ENCODE data around the gene SLC8A1. TPM values are rescaled to one million over a fixed set of nuclear protein-coding genes. Genes with fewer than 3 reads are reported as not detected.

Gene SLC8A1
- total RNA-seq, 1 experiment from 2014 or later, result 0.43 TPM

DNA sequence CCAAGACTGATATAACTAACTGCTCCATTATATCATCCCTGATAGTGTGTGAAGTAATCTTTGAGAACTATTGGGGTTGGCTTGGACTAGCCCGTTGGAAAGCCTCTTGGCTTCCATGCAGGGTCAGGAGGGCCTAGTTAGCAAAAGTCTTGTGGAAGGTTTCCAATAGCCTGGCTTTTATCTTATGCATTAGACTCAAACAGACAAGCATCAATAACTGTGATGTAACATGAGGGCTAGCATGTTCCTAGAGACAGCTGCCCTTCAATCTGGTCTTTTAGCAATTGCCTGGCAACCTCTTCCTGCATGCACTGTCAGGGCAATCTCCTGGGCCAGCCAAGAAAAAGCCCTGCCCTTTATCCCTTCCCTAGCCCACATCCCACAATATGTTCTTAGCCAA is 18.2 kb downstream of the SLC8A1 start:
- no TSS peak for BruUV-seq (replicated peaks)
- DNase-seq, result no peak
- Mint-ChIP-seq H3K9me3 (ENCODE audit: unreplicated experiment) (no peaks in the 10 kb centered on the region), H3K4me3 (ENCODE audit: unreplicated experiment) (no peak overlapping the region), H3K4me1 (ENCODE audit: low read depth, unreplicated experiment) (peaks cover 6% of the 10 kb centered on the region), H3K27ac (ENCODE audit: unreplicated experiment) (no peak overlapping the region), H3K36me3 (ENCODE audit: insufficient read depth, unreplicated experiment) (no peaks in the 10 kb centered on the region), H3K27me3 (ENCODE audit: insufficient read depth, unreplicated experiment) (peaks cover 8% of the 10 kb centered on the region)
- Histone ChIP-seq H3K27me3 (replicated peaks; ENCODE audit: control insufficient read depth, insufficient read depth, low read length) (no peaks in the 10 kb centered on the region), H3K9me3 (no peaks in the 10 kb centered on the region), H3K36me3 (ENCODE audit: control insufficient read depth, insufficient read depth, low read length) (no peaks in the 10 kb centered on the region), H3K4me3 (ENCODE audit: low read depth, low read length) (no peak overlapping the region), H3K4me1 (no peaks in the 10 kb centered on the region)
- TF ChIP-seq, protein P1, sequence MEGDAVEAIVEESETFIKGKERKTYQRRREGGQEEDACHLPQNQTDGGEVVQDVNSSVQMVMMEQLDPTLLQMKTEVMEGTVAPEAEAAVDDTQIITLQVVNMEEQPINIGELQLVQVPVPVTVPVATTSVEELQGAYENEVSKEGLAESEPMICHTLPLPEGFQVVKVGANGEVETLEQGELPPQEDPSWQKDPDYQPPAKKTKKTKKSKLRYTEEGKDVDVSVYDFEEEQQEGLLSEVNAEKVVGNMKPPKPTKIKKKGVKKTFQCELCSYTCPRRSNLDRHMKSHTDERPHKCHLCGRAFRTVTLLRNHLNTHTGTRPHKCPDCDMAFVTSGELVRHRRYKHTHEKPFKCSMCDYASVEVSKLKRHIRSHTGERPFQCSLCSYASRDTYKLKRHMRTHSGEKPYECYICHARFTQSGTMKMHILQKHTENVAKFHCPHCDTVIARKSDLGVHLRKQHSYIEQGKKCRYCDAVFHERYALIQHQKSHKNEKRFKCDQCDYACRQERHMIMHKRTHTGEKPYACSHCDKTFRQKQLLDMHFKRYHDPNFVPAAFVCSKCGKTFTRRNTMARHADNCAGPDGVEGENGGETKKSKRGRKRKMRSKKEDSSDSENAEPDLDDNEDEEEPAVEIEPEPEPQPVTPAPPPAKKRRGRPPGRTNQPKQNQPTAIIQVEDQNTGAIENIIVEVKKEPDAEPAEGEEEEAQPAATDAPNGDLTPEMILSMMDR (IDR thresholded peaks at IDR 0.05; ENCODE audit: insufficient read depth in 1 of 2, low read depth in 1 of 2, low read length in 1 of 2, severe bottlenecking in 1 of 2, unreplicated experiment in 1 of 2), result no peak
- intact Hi-C loops (cut with micrococcal nuclease; ENCODE audit: unreplicated experiment), result no loop called here
- POLR2A ChIA-PET, result no interaction called here
- CTCF ChIA-PET, result interaction anchor here (0.6 kb wide), 1 partner anchor 16 kb away, joined by 3 read pairs; no protein-coding TSS in a partner anchor

DNA sequence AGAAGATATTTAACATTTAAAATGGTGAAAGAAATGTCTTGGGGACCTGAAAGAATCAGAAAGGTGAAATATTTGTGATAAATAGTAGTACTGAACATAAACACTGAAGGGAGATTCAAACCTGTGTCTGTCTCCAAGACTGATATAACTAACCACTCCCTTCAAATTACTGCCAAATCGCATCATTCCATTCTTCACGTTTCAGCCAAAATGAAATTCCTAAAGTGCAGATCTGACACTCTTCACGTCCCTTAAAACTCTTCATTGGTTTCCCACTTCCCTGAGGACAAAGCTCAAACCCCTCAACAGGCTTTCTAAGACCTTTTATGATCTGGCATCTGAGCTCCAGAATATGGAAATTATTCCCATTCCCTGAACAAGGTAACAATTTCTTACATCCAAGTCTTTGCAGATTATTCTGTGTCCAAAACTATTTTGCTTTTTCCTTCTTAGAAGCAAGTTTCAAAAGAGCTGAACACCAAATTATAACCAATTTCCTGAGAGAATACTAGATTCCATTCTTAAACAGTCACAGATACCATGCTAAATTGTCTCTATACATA is 18.9 kb downstream of the SLC8A1 start:
- H3K4me3 ChIP-seq (ENCODE audit: low read depth, low read length), result no peak overlapping the region
- Mint-ChIP-seq H3K27ac (ENCODE audit: unreplicated experiment) (no peak overlapping the region), H3K27me3 (ENCODE audit: insufficient read depth, unreplicated experiment) (peaks cover 3% of the 10 kb centered on the region), H3K9me3 (ENCODE audit: unreplicated experiment) (no peaks in the 10 kb centered on the region), H3K4me1 (ENCODE audit: low read depth, unreplicated experiment) (peaks cover 6% of the 10 kb centered on the region), H3K4me3 (ENCODE audit: unreplicated experiment) (no peak overlapping the region), H3K36me3 (ENCODE audit: insufficient read depth, unreplicated experiment) (no peaks in the 10 kb centered on the region)
- ChIA-PET POLR2A (no interaction called here), CTCF (interaction anchor here (0.6 kb wide), 1 partner anchor 16 kb away, joined by 3 read pairs; no protein-coding TSS in a partner anchor)
- TF ChIP-seq, protein P1 (IDR thresholded peaks at IDR 0.05; ENCODE audit: insufficient read depth in 1 of 2, low read depth in 1 of 2, low read length in 1 of 2, severe bottlenecking in 1 of 2, unreplicated experiment in 1 of 2), result no peak
- no peaks in the 10 kb centered on the region for H3K36me3 ChIP-seq (ENCODE audit: control insufficient read depth, insufficient read depth, low read length)
- no peaks in the 10 kb centered on the region for H3K9me3 ChIP-seq
- intact Hi-C loops (cut with micrococcal nuclease; ENCODE audit: unreplicated experiment), result no loop called here
- no TSS peak for BruUV-seq (replicated peaks)
- H3K4me1 ChIP-seq, result no peaks in the 10 kb centered on the region
- H3K27me3 ChIP-seq (replicated peaks; ENCODE audit: control insufficient read depth, insufficient read depth, low read length), result no peaks in the 10 kb centered on the region
- no peak for DNase-seq

DNA sequence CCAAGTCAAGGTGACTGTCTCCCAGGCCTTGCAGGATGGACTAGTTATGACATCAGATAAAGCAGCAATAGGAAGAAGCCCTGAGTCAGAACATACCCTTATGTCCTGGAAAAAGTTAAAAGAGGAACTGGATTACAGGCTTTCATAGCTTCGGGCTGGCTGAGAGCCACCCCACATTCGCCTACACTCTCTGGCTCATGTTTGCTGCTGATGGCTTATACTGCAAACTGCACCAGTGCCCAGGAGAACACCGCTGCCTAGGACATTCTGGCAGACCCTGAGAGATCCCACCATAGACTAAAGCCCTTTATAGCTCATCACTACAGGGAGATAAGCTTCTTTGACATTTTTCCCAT is 20.3 kb downstream of the SLC8A1 start:
- peaks cover 6% of the 10 kb centered on the region for H3K4me1 Mint-ChIP-seq (ENCODE audit: low read depth, unreplicated experiment)
- intact Hi-C loops (cut with micrococcal nuclease; ENCODE audit: unreplicated experiment), result no loop called here
- no peaks in the 10 kb centered on the region for H3K27me3 Mint-ChIP-seq (ENCODE audit: insufficient read depth, unreplicated experiment)
- TF ChIP-seq, protein P1 (IDR thresholded peaks at IDR 0.05; ENCODE audit: insufficient read depth in 1 of 2, low read depth in 1 of 2, low read length in 1 of 2, severe bottlenecking in 1 of 2, unreplicated experiment in 1 of 2), result no peak
- no peak overlapping the region for H3K27ac Mint-ChIP-seq (ENCODE audit: unreplicated experiment)
- H3K36me3 Mint-ChIP-seq (ENCODE audit: insufficient read depth, unreplicated experiment), result no peaks in the 10 kb centered on the region
- Histone ChIP-seq H3K27me3 (replicated peaks; ENCODE audit: control insufficient read depth, insufficient read depth, low read length) (no peaks in the 10 kb centered on the region), H3K4me1 (no peaks in the 10 kb centered on the region), H3K9me3 (no peaks in the 10 kb centered on the region), H3K4me3 (ENCODE audit: low read depth, low read length) (no peak overlapping the region), H3K36me3 (ENCODE audit: control insufficient read depth, insufficient read depth, low read length) (no peaks in the 10 kb centered on the region)
- POLR2A ChIA-PET, result no interaction called here
- no peak overlapping the region for H3K4me3 Mint-ChIP-seq (ENCODE audit: unreplicated experiment)
- CTCF ChIA-PET, result no interaction called here
- H3K9me3 Mint-ChIP-seq (ENCODE audit: unreplicated experiment), result no peaks in the 10 kb centered on the region
- BruUV-seq (replicated peaks), result no TSS peak
- no peak for DNase-seq

All from Caco-2 (cell line).